Measurements from ENCODE around the gene EIPR1.

The EIPR1 gene

DNA sequence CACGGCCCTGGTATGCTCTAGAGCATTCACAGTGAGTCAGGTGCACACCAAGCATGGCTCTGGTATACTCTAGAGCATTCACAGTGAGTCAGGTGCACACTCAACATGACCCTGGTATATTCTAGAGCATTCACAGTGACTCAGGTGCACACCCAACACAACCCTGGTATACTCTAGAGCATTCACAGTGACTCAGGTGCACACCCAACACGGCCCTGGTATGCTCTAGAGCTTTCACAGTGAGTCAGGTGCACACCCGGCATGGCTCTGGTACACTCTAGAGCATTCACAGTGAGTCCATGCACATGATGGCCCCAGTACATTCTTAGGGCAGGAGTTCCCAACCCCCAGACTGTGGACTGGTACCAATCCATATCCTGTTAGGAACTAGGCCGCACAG lies 158.1 kb downstream of the EIPR1 start:
- TF ChIP-seq, protein P1, sequence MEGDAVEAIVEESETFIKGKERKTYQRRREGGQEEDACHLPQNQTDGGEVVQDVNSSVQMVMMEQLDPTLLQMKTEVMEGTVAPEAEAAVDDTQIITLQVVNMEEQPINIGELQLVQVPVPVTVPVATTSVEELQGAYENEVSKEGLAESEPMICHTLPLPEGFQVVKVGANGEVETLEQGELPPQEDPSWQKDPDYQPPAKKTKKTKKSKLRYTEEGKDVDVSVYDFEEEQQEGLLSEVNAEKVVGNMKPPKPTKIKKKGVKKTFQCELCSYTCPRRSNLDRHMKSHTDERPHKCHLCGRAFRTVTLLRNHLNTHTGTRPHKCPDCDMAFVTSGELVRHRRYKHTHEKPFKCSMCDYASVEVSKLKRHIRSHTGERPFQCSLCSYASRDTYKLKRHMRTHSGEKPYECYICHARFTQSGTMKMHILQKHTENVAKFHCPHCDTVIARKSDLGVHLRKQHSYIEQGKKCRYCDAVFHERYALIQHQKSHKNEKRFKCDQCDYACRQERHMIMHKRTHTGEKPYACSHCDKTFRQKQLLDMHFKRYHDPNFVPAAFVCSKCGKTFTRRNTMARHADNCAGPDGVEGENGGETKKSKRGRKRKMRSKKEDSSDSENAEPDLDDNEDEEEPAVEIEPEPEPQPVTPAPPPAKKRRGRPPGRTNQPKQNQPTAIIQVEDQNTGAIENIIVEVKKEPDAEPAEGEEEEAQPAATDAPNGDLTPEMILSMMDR (IDR thresholded peaks at IDR 0.05; ENCODE audit: borderline replicate concordance, insufficient read depth, low read depth, low read length), result no peak
- no peak overlapping the region for H3K4me3 ChIP-seq (ENCODE audit: low read depth, low read length)

DNA sequence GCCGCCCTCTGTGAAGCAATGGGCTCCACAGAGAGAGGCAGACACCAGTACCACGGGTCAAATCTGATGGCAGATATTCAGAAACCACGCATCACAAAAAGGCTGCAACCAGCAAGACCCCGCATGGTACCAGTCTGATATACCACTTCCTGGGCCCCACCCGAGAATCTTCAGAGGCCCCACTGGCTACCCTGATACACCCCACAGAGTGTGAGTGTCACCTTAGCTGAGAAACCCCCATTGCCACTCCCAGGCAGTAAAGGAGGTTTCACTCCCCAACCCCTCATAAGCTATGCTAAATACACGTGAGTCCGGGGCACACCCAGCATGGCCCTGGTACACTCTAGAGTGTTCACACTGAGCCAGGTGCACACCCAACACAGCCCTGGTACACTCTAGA lies 160.0 kb downstream of the EIPR1 start:
- TF ChIP-seq, protein P1 (IDR thresholded peaks at IDR 0.05; ENCODE audit: borderline replicate concordance, insufficient read depth, low read depth, low read length), result no peak
- H3K4me3 ChIP-seq (ENCODE audit: low read depth, low read length), result no peak overlapping the region

DNA sequence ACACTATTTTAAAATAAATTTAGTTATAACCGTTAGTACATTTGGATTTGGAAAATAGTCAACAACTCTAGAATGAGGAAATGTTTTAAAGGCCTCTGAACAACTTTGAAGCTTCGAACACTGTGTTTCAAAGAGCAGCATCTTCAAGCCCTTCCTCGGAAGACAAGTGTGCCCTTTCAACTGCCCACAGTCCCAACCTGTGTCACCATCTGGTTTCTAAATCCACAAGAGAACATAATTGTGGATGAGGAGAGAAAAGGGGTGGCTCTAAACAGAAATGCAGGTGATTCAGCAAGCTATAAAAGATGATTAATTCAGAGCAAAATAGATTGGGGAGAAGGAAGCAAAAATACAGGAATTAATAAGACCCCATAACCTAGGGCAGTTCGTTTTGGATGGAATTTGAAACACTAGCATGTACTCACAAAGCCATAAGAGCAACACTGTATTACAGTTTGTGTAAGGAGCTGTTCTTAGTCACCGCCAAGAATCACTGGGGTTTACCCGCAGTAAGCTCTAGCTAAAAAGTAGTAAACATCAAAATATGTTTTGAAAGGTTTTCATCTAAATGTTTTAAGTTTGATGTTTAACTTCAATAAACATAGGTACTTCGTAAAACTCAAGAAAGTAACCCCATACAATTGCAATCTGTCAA lies 160.7 kb downstream of the EIPR1 start:
- no peak overlapping the region for H3K4me3 ChIP-seq (ENCODE audit: low read depth, low read length)
- TF ChIP-seq, protein P1 (IDR thresholded peaks at IDR 0.05; ENCODE audit: borderline replicate concordance, insufficient read depth, low read depth, low read length), result no peak

DNA sequence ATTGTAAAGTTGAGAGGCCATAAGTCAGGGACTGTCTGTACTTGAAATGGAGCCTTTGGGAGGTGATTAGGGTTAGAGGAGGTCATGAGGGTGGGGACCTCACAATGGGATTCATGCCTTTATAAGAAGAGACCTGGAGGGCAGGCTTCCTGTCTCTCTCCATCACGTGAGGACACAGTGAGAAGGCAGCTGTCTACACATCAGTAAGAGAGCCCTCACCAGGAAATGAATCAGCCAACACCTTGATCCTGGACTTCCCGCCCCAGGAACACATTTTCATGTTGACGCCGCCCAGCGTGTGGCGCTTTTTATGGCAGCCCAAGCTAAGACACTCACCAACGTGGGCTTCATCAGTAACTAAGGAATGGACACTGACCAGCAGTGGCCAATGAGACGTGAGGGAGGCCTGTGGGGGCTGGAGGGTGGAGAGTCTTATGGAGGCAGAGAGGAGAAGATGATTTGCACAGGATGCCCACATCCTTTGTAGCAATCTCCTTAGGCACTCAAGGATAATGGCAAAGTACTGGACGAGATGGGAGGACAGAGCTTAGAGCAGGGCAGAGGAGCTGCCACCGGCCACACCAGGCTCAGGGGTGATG lies 162.7 kb downstream of the EIPR1 start:
- no peak overlapping the region for H3K4me3 ChIP-seq (ENCODE audit: low read depth, low read length)
- TF ChIP-seq, protein P1 (IDR thresholded peaks at IDR 0.05; ENCODE audit: borderline replicate concordance, insufficient read depth, low read depth, low read length), result no peak

DNA sequence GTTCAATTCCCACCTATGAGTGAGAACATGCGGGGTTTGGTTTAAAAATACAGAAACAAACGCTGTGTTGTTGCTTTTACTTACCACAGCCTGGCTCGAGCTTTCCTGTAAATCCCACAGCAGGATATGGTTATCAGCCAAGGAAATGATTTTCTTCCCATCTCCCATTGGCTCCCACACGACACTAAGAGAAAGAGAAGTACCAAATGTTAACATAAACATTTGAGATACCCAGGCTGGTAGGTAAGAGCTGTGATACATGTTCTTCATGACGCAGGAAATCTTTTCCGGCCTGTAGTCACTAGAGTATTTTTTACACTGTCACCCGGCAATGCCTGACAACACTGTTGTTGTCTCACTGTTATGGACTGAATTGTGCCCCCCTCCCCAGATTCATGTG lies 163.6 kb downstream of the EIPR1 start:
- TF ChIP-seq, protein P1 (IDR thresholded peaks at IDR 0.05; ENCODE audit: borderline replicate concordance, insufficient read depth, low read depth, low read length), result no peak
- no peak overlapping the region for H3K4me3 ChIP-seq (ENCODE audit: low read depth, low read length)

DNA sequence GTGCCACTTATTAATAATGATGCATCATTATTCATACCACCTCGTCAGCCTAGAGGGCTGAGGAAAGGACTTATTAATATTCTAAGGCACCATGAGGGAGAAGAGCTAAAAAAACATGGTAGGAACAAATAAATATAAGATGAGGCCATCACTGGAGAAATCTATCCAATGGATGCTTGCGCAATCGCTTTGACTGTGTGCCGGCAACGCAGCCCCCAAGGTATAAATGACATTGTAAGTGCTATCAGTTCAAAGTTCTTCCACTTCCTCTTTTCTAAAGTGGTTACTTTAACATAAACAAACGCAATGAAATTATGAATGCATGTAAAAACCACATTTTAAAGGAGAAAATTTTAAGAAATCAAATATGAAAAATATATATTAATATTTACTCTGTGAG lies 164.6 kb downstream of the EIPR1 start:
- TF ChIP-seq, protein P1 (IDR thresholded peaks at IDR 0.05; ENCODE audit: borderline replicate concordance, insufficient read depth, low read depth, low read length), result no peak
- H3K4me3 ChIP-seq (ENCODE audit: low read depth, low read length), result no peak overlapping the region

DNA sequence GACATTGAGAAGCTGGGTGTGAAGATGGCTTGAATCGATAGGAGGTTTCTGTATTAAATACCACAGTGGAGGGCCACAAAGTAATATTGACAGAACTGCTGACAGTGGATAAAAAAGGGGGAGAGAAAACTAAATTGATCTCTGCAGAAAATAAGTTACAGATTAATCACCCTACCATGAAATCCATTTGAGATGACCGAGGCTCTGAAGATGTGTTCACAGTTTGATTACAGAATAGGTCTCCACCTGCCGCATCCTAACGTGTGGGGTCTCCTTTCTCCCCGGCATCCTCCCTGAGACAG lies 165.6 kb downstream of the EIPR1 start:
- TF ChIP-seq, protein P1 (IDR thresholded peaks at IDR 0.05; ENCODE audit: borderline replicate concordance, insufficient read depth, low read depth, low read length), result no peak
- no peak overlapping the region for H3K4me3 ChIP-seq (ENCODE audit: low read depth, low read length)
